HCT116 (cell line): ENCODE data around the gene LRRC7.

Experiments
- CTCF ChIP-seq, 3 experiments: fragments of 200-600 bp in 1 of 3; sonication (generic) in 1 of 3; IDR thresholded peaks in 2 of 3; conservative IDR thresholded peaks in 1 of 3; 2 replicates each; pipeline ENCODE4 v1.5.1; 2012 to 2017; ENCODE audit warnings: low read depth in 2 of 3, low read length in 2 of 3, antibody characterized with exemption in 1 of 3, borderline replicate concordance in 1 of 3, control low read depth in 1 of 3, mild to moderate bottlenecking in 1 of 3, mixed read lengths in 1 of 3, mixed run types in 1 of 3, moderate library complexity in 1 of 3; ENCODE audit not compliant: insufficient read depth in 1 of 3
- EGR1 ChIP-seq: IDR thresholded peaks from 2 replicates; pipeline ENCODE4 v1.6.1; 2012; ENCODE audit warnings: low read depth
- MAX ChIP-seq: IDR thresholded peaks from 2 replicates; pipeline ENCODE4 v1.6.1; 2012
- POLR2A ChIP-seq: IDR thresholded peaks from 2 replicates; pipeline ENCODE4 v1.7.0; 2011; ENCODE audit warnings: borderline replicate concordance; ENCODE audit not compliant: insufficient read depth, insufficient read length; ENCODE audit errors: extremely low read depth
- POLR2AphosphoS5 ChIP-seq: IDR thresholded peaks from 2 replicates; pipeline ENCODE4 v1.6.1; 2011; ENCODE audit warnings: mild to moderate bottlenecking, low read depth, low read length, moderate library complexity

GRCh38 chr1:70057500-70057899 is 489.8 kb downstream of the LRRC7 start:
- TF ChIP-seq CTCF (IDR thresholded peaks at IDR 0.05 in 2 of 3, conservative IDR thresholded peaks at IDR 0.05 in 1 of 3; ENCODE audit: borderline replicate concordance in 1 of 3, insufficient read depth in 1 of 3, low read depth in 2 of 3, low read length in 2 of 3) = no peak
- no peak for TF ChIP-seq POLR2A
- no peak for TF ChIP-seq EGR1
- TF ChIP-seq MAX = no peak
- no peak for TF ChIP-seq POLR2AphosphoS5
